Smooth muscle cell (in vitro differentiated cells): ENCODE data around the gene PPT2. TPM values are rescaled to one million over a fixed set of nuclear protein-coding genes. Genes with fewer than 3 reads are reported as not detected.
A peak's percentile ranks its signal among the peaks of the same experiment; 100 is the strongest.
"Not testable (repeated sequence)": the region's sequence is repeated elsewhere in the genome, so short reads cannot be mapped to it uniquely, and the experiment has no call there.

Experiments used
- DNase-seq: peaks from one replicate; lab custom pipeline; 2025; ENCODE audit not compliant: unreplicated experiment; lab: John Stamatoyannopoulos, UW
- H2AFZ ChIP-seq: fragments of 200-600 bp; sonication (generic); 2 replicates; pipeline ENCODE4 v1.6.0; 2016; ENCODE audit warnings: antibody characterized with exemption, low read depth, mild to moderate bottlenecking
- H3F3A ChIP-seq: fragments of 200-600 bp; sonication (generic); 2 replicates; pipeline ENCODE4 v1.6.0; 2017; ENCODE audit warnings: antibody characterized with exemption, low read depth
- H3K27ac ChIP-seq: fragments of 200-600 bp; sonication (generic); 2 replicates; pipeline ENCODE4 v1.5.1; 2016; ENCODE audit warnings: low read depth, mild to moderate bottlenecking
- H3K27me3 ChIP-seq: fragments of 200-600 bp; sonication (generic); 2 replicates; pipeline ENCODE4 v1.6.1; 2016; ENCODE audit warnings: low read depth, mild to moderate bottlenecking
- H3K36me3 ChIP-seq: fragments of 200-600 bp; sonication (generic); 2 replicates; pipeline ENCODE4 v1.5.1; 2016; ENCODE audit warnings: low read depth
- H3K4me1 ChIP-seq: fragments of 200-600 bp; sonication (generic); 2 replicates; pipeline ENCODE4 v1.5.1; 2016; ENCODE audit warnings: low read depth
- H3K4me2 ChIP-seq: fragments of 200-600 bp; sonication (generic); 2 replicates; pipeline ENCODE4 v1.6.0; 2016; ENCODE audit warnings: mild to moderate bottlenecking
- H3K4me3 ChIP-seq: fragments of 200-600 bp; sonication (generic); 2 replicates; pipeline ENCODE4 v1.5.1; 2016; ENCODE audit warnings: mild to moderate bottlenecking
- H3K79me2 ChIP-seq: fragments of 200-600 bp; sonication (generic); 2 replicates; pipeline ENCODE4 v1.6.0; 2016; ENCODE audit warnings: low read depth, mild to moderate bottlenecking
- H3K9ac ChIP-seq: fragments of 200-600 bp; sonication (generic); 2 replicates; pipeline ENCODE4 v1.6.0; 2016; ENCODE audit warnings: low read depth
- H3K9me3 ChIP-seq: fragments of 200-600 bp; sonication (generic); replicated peaks from 2 replicates; pipeline ENCODE4 v1.5.1; 2016; ENCODE audit warnings: low read depth
- H4K20me1 ChIP-seq: fragments of 200-600 bp; sonication (generic); 2 replicates; pipeline ENCODE4 v1.6.0; 2016; ENCODE audit warnings: low read depth
- WGBS: methylation state at CpG from one replicate; pipeline ENCODE4 v1.1.7; 2016; ENCODE audit warnings: low lambda C conversion rate; 5-methylcytosine and 5-hydroxymethylcytosine counted together
- polyA plus RNA-seq: library from polyadenylated mRNA; unstranded; fragments of >200 nt; fragmentation: Nextera tagmentation; extraction: Ambion mirVana; gene quantifications from 2 replicates; pipeline ENCODE4 v1.2.1, GENCODE V29; 2016
- total RNA-seq: library from RNA; depleted of rRNA; stranded (reverse); fragments of >200 nt; gene quantifications from 2 replicates; pipeline ENCODE4 v1.2.3, GENCODE V29; 2014
- TF ChIP-seq, protein P1 (sequence below): fragments of 200-600 bp; sonication (generic); IDR thresholded peaks from 2 replicates; pipeline ENCODE4 v1.5.1; 2017; ENCODE audit warnings: borderline replicate concordance, mild to moderate bottlenecking, antibody characterized with exemption; ENCODE audit not compliant: insufficient read depth, poor library complexity, severe bottlenecking

Gene PPT2
- total and polyA plus RNA-seq, 2 experiments from 2014 or later = 15.7 to 17.5 TPM

DNA sequence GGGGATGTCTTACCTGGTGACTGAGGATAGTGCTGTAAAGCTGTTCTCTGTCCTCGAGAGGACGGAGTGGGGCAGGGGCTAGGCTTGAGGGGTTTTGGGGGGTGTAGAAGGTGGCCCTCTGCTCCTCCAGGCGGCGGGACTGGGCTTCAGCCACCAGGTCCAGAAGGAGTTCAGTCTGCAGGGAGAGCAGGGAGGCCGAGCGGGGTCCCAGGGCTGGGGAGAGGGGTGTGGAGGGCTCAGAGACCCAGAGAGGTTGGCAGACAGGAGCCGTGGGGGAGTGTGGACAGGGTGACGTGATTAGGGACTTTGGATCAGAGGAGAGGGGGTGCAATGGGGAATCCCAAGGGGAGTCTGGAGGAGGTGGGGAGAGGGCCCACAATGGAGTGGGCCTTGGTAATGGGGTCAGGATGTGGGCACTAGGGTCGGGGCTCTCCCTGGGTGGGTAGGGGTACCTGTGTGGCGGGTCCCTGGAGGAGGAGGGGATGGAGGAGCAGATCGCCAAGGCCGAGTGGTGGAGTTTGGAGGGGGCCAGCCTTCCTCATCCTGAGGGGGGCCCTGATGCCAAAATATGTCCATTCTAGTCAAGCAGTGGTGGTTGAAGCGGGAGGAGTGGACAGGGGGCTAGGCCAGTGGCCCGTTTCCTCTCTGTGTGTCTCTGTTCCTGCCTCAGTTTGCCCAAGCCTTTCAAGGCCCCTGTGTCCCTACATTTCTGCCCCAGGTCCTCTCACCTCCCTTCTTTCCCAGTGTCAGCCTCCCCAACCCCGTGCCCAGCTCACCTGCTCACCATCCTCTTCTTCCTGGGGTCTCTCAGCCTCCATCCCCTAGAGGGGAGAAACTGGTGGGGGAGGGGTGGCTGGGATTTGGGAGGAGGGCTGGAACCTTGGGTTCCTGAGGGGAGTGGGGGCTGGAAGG lies 38.0 kb downstream of the PPT2 start:
- H3K9ac ChIP-seq = peak overlapping the region; percentile 50
- no peak for DNase-seq
- H2AFZ ChIP-seq = no peak overlapping the region
- peak overlapping the region; percentile 77 for H3K4me2 ChIP-seq
- H3K4me1 ChIP-seq = peaks cover 43% of the 10 kb centered on the region
- 86% methylated on average over 9 of the region's 15 CpGs for WGBS
- H3K27me3 ChIP-seq = no peaks in the 10 kb centered on the region
- H4K20me1 ChIP-seq = no peaks in the 10 kb centered on the region
- H3K27ac ChIP-seq = peak overlapping the region; percentile 96
- no peaks in the 10 kb centered on the region for H3K9me3 ChIP-seq
- no peak overlapping the region for H3K4me3 ChIP-seq
- H3K79me2 ChIP-seq = peaks cover 17% of the 10 kb centered on the region
- peaks cover 28% of the 10 kb centered on the region for H3F3A ChIP-seq
- TF ChIP-seq, protein P1, sequence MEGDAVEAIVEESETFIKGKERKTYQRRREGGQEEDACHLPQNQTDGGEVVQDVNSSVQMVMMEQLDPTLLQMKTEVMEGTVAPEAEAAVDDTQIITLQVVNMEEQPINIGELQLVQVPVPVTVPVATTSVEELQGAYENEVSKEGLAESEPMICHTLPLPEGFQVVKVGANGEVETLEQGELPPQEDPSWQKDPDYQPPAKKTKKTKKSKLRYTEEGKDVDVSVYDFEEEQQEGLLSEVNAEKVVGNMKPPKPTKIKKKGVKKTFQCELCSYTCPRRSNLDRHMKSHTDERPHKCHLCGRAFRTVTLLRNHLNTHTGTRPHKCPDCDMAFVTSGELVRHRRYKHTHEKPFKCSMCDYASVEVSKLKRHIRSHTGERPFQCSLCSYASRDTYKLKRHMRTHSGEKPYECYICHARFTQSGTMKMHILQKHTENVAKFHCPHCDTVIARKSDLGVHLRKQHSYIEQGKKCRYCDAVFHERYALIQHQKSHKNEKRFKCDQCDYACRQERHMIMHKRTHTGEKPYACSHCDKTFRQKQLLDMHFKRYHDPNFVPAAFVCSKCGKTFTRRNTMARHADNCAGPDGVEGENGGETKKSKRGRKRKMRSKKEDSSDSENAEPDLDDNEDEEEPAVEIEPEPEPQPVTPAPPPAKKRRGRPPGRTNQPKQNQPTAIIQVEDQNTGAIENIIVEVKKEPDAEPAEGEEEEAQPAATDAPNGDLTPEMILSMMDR = no peak
- H3K36me3 ChIP-seq = no peaks in the 10 kb centered on the region

DNA sequence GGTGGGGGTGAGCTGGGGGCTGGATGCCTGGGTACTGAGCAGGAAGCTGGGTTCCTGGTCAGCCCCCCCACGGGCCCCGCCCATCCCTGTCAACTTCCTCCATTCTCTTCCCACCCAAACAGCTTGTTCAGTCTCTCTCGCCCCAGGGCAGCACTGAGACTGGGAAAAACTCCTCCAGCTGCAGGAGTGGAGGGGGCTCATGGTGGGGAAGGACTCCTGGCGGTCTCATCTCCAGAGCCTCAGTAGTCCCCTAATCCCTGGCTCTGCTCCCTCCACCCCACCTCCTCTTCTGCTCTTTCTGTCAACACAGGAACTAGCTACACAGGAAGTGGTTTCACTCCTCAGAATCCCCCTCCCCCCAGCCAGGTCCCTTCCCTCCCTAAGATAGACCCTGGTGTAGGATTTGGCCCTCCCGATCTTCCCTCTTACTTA lies 38.7 kb downstream of the PPT2 start, which contains the start of gene GPSM3:
Gene GPSM3, minus strand, starts transcription at position 36 of the 432 bp plus-strand sequence. CDS start 130 bp downstream, outside the sequence.
- 21% methylated on average over 3 of the region's 5 CpGs for WGBS
- Histone ChIP-seq H3K4me3 (peak within 1 kb of the TSS; percentile 3), H4K20me1 (no peaks in the 10 kb centered on the region), H3F3A (peaks cover 27% of the 10 kb centered on the region), H3K9ac (peak within 1 kb of the TSS; percentile 50), H3K79me2 (peaks cover 17% of the 10 kb centered on the region), H3K4me2 (peak within 1 kb of the TSS; percentile 77), H3K9me3 (no peaks in the 10 kb centered on the region), H3K27ac (peak within 1 kb of the TSS; percentile 96), H3K27me3 (no peaks in the 10 kb centered on the region), H2AFZ (peak within 1 kb of the TSS; percentile 4), H3K4me1 (peaks cover 43% of the 10 kb centered on the region), H3K36me3 (no peaks in the 10 kb centered on the region)
- TF ChIP-seq, protein P1 = no peak
- no peak for DNase-seq

DNA sequence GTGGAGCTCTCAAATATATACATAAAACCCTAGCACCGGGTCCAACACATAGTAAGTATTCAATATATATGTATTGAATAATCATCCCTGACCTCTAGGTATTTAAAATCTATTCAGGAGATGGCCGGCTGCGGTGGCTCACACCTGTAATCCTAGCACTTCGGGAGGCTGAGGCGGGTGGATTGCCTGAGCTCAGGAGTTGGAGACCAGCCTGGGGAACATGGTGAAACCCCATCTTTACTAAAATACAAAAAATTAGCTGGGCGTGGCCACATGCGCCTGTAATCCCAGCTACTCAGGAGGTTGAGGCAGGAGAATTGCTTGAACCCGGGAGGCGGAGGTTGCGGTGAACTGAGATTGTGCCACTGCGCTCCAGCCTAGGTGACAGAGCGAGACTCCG lies 39.2 kb downstream of the PPT2 start:
- DNase-seq, H4K20me1 ChIP-seq, H3K27me3 ChIP-seq, H3K36me3 ChIP-seq, H3K9me3 ChIP-seq: not testable (repeated sequence)
- Histone ChIP-seq H3K4me1 (peaks cover 42% of the 10 kb centered on the region), H3K4me3 (peak overlapping the region; percentile 3), H3K4me2 (peak overlapping the region; percentile 77), H2AFZ (peak overlapping the region; percentile 4), H3K79me2 (peaks cover 17% of the 10 kb centered on the region), H3F3A (peaks cover 23% of the 10 kb centered on the region), H3K27ac (peak overlapping the region; percentile 52), H3K9ac (peak overlapping the region; percentile 50)
- 90% methylated on average over 13 of the region's 13 CpGs for WGBS

DNA sequence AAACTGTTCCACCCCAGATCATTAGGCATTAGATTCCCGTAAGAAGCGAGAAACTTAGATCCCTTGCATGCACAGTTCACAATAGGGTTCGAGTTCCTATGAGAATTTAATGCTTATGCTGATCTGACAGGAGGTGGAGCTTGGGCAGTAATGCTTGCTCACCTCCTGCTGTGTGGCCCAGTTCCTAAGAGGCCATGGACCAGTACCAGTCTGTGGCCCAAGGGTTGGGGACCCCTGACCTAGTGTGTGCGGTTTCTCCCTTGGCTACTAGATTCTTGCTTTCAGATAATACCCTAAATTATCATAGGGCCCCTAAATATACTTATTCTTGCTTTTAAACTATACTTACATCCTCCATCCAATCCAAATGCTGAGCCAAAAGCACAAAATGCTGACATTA lies 40.4 kb downstream of the PPT2 start:
- Histone ChIP-seq H2AFZ (no peak overlapping the region), H3K27me3 (no peaks in the 10 kb centered on the region), H4K20me1 (no peaks in the 10 kb centered on the region), H3F3A (peaks cover 23% of the 10 kb centered on the region), H3K4me1 (peaks cover 32% of the 10 kb centered on the region), H3K4me3 (no peak overlapping the region), H3K4me2 (peak overlapping the region; percentile 84), H3K27ac (peak overlapping the region; percentile 91), H3K9ac (no peak overlapping the region), H3K9me3 (no peaks in the 10 kb centered on the region), H3K36me3 (no peaks in the 10 kb centered on the region), H3K79me2 (peaks cover 4% of the 10 kb centered on the region)
- 98% methylated on average over 4 of the region's 4 CpGs for WGBS
- TF ChIP-seq, protein P1 = no peak
- DNase-seq = no peak
